Naive B cell (primary cell): ENCODE measurements around the gene CRKL. TPM values are rescaled to one million over a fixed set of nuclear protein-coding genes. Genes with fewer than 3 reads are reported as not detected.
A peak's percentile ranks its signal among the peaks of the same experiment; 100 is the strongest.

ENCODE experiments used
- ATAC-seq, 2 donors: fragments of 150-1000 bp; cut with Tn5 transposase; 2 replicates each; pipeline ENCODE4 v1.10.0; 2021; ENCODE audit warnings: low read depth in 2 of 2, mild to moderate bottlenecking in 2 of 2, moderate library complexity in 2 of 2
- DNase-seq: peaks from one replicate; pipeline ENCODE4 v3.0.0; 2022
- H3K27ac Mint-ChIP-seq, 6 donors: one replicate each; pipeline ENCODE4 v1.8.0; 2020 to 2022; ENCODE audit warnings: mild to moderate bottlenecking in 6 of 6, mixed read lengths in 6 of 6, moderate library complexity in 5 of 6, inconsistent platforms in 2 of 6
- H3K27me3 Mint-ChIP-seq, 3 donors: one replicate each; pipeline ENCODE4 v1.8.0; 2021 to 2022; ENCODE audit warnings: mixed read lengths in 3 of 3, mild to moderate bottlenecking in 1 of 3
- H3K36me3 Mint-ChIP-seq, 2 donors: one replicate each; pipeline ENCODE4 v1.8.0; 2020 to 2022; ENCODE audit warnings: mixed read lengths in 2 of 2, inconsistent platforms in 1 of 2, mild to moderate bottlenecking in 1 of 2
- H3K4me1 Mint-ChIP-seq, 3 donors: one replicate each; pipeline ENCODE4 v1.8.0; 2020 to 2022; ENCODE audit warnings: mixed read lengths in 3 of 3, inconsistent platforms in 1 of 3, mild to moderate bottlenecking in 1 of 3, moderate library complexity in 1 of 3
- H3K4me3 Mint-ChIP-seq, 8 donors: one replicate each; pipeline ENCODE4 v1.8.0; 2020 to 2022; ENCODE audit warnings: mild to moderate bottlenecking in 8 of 8, mixed read lengths in 8 of 8, moderate library complexity in 8 of 8, inconsistent platforms in 2 of 8
- H3K9me3 Mint-ChIP-seq, 7 donors: one replicate each; pipeline ENCODE4 v1.8.0; 2020 to 2022; ENCODE audit warnings: mixed read lengths in 7 of 7, mild to moderate bottlenecking in 5 of 7, inconsistent platforms in 2 of 7, moderate library complexity in 1 of 7
- polyA plus RNA-seq, 6 donors: library from polyadenylated mRNA; unstranded; fragments of 300-500 nt; fragmentation: Illumina TruSeq; gene quantifications; one replicate each; pipeline ENCODE4 v1.2.3, GENCODE V29; 2021; ENCODE audit warnings: low read depth in 6 of 6

Gene CRKL
- polyA plus RNA-seq, 6 donors from 2014 or later, result 42.6 to 60.7 (median 50.0) TPM

- H3K27ac Mint-ChIP-seq, result no peak overlapping the region
- no peak for ATAC-seq
- H3K27me3 Mint-ChIP-seq, result peaks cover 0 to 21% (median 8%) of the 10 kb centered on the region in 3 donors
- H3K4me1 Mint-ChIP-seq, result peaks cover 17 to 31% (median 31%) of the 10 kb centered on the region in 3 donors
- no peak for DNase-seq
- no peaks in the 10 kb centered on the region for H3K9me3 Mint-ChIP-seq
- no peaks in the 10 kb centered on the region for H3K36me3 Mint-ChIP-seq
- H3K4me3 Mint-ChIP-seq, result peak overlapping the region in 1 of 8 donors; percentile 9
These were observed 55.8 kb downstream of the CRKL start for GRCh38 chr22:20972933-20973577.

- Mint-ChIP-seq H3K9me3 (peaks cover 0 to 1% (median 0%) of the 10 kb centered on the region in 7 donors), H3K4me1 (peaks cover 10 to 26% (median 25%) of the 10 kb centered on the region in 3 donors), H3K4me3 (peak overlapping the region in 1 of 8 donors; percentile 73), H3K27ac (no peak overlapping the region), H3K36me3 (no peaks in the 10 kb centered on the region), H3K27me3 (peaks cover 0 to 28% (median 8%) of the 10 kb centered on the region in 3 donors)
- no peak for DNase-seq
- ATAC-seq, result no peak
These were observed 56.6 kb downstream of the CRKL start for GRCh38 chr22:20973634-20974286.

DNA sequence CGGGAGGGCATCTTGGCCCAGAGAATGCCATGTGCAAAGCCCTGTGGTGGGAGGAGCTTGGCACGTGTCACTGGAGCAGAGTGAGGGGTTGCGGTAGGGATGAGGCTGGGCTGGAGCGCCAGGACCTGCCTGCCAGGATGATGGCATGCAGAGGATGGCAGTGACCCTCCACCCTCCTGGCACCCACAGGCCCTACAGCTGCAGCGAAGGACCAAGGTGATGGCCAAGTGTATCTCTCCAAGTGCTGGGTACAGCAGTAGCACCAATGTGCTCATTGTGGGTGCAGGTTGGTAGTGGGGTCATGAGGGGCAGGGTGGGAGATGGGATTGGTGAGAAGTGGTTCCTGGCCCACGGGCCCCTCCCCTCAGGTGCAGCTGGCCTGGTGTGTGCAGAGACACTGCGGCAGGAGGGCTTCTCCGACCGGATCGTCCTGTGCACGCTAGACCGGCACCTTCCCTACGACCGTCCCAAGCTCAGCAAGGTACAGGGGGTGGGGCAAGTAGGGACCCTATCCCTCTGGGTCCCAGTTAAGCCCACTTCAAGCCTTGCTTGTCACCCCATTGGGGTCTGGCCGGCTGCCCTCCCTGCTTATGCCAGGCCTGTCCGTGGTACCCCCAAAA is 57.2 kb downstream of the CRKL start:
- no peaks in the 10 kb centered on the region for H3K36me3 Mint-ChIP-seq
- no peak for ATAC-seq
- H3K27ac Mint-ChIP-seq, result no peak overlapping the region
- H3K4me3 Mint-ChIP-seq, result peak overlapping the region in 1 of 8 donors; percentile 10
- H3K9me3 Mint-ChIP-seq, result peaks cover 0 to 4% (median 0%) of the 10 kb centered on the region in 7 donors
- peaks cover 14 to 30% (median 28%) of the 10 kb centered on the region in 3 donors for H3K4me1 Mint-ChIP-seq
- no peak for DNase-seq
- H3K27me3 Mint-ChIP-seq, result peaks cover 0 to 34% (median 8%) of the 10 kb centered on the region in 3 donors

DNA sequence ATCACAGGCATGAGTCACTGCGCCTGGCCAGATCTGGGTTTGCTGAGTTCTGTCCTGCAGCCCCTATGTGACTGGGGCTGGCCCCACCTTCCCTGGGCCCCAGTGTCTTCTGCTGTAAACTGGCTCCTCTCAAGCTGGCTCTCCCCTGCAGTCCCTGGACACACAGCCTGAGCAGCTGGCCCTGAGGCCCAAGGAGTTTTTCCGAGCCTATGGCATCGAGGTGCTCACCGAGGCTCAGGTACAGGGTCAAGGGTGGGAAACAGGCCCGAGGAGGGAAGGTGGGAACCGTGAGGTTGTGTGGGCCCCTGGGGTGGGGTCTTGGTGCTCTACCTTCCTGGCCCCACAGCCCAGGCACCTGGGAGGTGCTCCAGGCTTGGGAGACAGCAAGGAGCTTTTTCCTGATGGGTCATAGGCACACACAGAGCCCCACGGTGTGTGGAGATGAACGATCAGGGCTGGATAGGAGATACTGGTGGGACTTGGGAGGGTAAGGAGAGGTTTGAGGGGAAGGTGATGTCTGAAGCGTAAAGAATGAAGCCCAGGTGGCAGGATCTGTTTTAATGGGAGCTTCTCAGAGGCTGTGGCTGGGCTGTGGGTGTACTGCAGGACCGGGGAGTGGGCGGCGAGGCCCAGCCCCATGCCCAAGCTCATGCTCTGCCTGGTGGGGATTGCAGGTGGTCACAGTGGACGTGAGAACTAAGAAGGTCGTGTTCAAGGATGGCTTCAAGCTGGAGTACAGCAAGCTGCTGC is 58.5 kb downstream of the CRKL start:
- ATAC-seq (no peak), DNase-seq (no peak)
- H3K9me3 Mint-ChIP-seq, result peaks cover 0 to 4% (median 0%) of the 10 kb centered on the region in 7 donors
- H3K4me3 Mint-ChIP-seq, result peak overlapping the region in 1 of 8 donors; percentile 54
- peaks cover 0 to 37% (median 8%) of the 10 kb centered on the region in 3 donors for H3K27me3 Mint-ChIP-seq
- H3K4me1 Mint-ChIP-seq, result peaks cover 22 to 41% (median 31%) of the 10 kb centered on the region in 3 donors
- H3K36me3 Mint-ChIP-seq, result no peaks in the 10 kb centered on the region
- H3K27ac Mint-ChIP-seq, result peak overlapping the region in 1 of 6 donors; percentile 14

GRCh38 chr22:20976291-20976877 is 59.2 kb downstream of the CRKL start:
- ATAC-seq (no peak), DNase-seq (no peak)
- Mint-ChIP-seq H3K4me1 (peaks cover 25 to 44% (median 34%) of the 10 kb centered on the region in 3 donors), H3K4me3 (peak overlapping the region in 1 of 8 donors; percentile 55), H3K27me3 (peaks cover 0 to 37% (median 8%) of the 10 kb centered on the region in 3 donors), H3K9me3 (peaks cover 0 to 4% (median 0%) of the 10 kb centered on the region in 7 donors), H3K27ac (peak overlapping the region in 1 of 6 donors; percentile 34), H3K36me3 (no peaks in the 10 kb centered on the region)

GRCh38 chr22:20977019-20977418 is 59.8 kb downstream of the CRKL start:
- no peaks in the 10 kb centered on the region for H3K36me3 Mint-ChIP-seq
- H3K9me3 Mint-ChIP-seq, result peaks cover 0 to 4% (median 0%) of the 10 kb centered on the region in 7 donors
- H3K27me3 Mint-ChIP-seq, result peaks cover 0 to 37% (median 8%) of the 10 kb centered on the region in 3 donors
- H3K4me3 Mint-ChIP-seq, result peak overlapping the region in 1 of 8 donors; percentile 55
- no peak for DNase-seq
- ATAC-seq, result no peak
- H3K4me1 Mint-ChIP-seq, result peaks cover 23 to 41% (median 31%) of the 10 kb centered on the region in 3 donors
- peak overlapping the region in 1 of 6 donors; percentile 34 for H3K27ac Mint-ChIP-seq

- Mint-ChIP-seq H3K4me3 (no peak overlapping the region), H3K27me3 (peaks cover 0 to 37% (median 8%) of the 10 kb centered on the region in 3 donors), H3K36me3 (no peaks in the 10 kb centered on the region), H3K27ac (no peak overlapping the region), H3K4me1 (peaks cover 26 to 38% (median 32%) of the 10 kb centered on the region in 3 donors), H3K9me3 (peaks cover 0 to 4% (median 0%) of the 10 kb centered on the region in 7 donors)
- DNase-seq, result no peak
- ATAC-seq, result no peak
These were observed 60.4 kb downstream of the CRKL start for GRCh38 chr22:20977516-20978170.

DNA sequence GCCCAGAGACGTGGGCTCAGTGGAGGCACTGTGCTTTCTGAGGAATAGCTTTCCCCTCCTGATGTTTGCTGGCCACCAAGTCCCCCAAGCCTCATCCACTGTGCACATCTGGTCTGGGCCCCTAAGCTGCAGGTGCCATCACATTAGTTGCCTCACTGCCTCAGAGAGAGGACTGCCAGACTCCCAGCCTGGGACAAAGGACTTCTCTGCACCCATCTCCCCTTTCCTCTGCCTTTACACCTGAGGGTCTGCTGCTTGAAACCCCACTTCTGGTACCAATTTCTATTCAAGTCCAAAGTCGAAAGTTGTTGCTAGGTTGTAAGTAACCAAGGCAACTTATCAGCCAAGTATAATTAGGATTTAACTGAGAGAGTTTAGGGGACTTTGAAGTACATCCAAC is 61.2 kb downstream of the CRKL start:
- H3K27ac Mint-ChIP-seq, result peak overlapping the region in 1 of 6 donors; percentile 66
- peaks cover 0 to 4% (median 0%) of the 10 kb centered on the region in 7 donors for H3K9me3 Mint-ChIP-seq
- H3K4me1 Mint-ChIP-seq, result peaks cover 29 to 40% (median 31%) of the 10 kb centered on the region in 3 donors
- no peaks in the 10 kb centered on the region for H3K36me3 Mint-ChIP-seq
- DNase-seq, result no peak
- peak overlapping the region in 2 of 8 donors; percentile 62 to 91 for H3K4me3 Mint-ChIP-seq
- peaks cover 0 to 37% (median 8%) of the 10 kb centered on the region in 3 donors for H3K27me3 Mint-ChIP-seq
- no peak for ATAC-seq

DNA sequence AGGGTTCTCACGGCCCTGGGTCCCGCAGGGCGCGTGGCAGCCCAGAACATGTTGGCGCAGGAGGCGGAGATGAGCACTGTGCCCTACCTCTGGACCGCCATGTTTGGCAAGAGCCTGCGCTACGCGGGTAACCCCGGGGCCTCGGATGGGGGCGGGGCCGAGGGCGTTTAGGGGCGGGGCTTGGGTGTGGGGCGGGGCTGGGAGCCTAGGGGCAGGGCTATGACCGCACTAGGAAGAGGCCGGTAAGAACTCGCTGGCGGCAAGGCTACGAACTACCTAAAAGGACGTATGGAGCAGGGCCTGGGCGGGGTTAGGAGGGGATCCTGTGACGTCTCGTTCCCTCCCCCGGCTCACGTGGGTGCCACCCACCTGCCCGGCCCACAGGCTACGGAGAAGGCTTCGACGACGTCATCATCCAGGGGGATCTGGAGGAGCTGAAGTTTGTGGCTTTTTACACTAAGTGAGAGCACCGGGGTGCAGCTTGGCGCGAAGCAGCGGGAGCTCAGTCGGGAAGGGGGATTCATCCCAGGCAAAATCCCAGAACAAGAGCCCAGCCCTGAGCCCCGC is 62.1 kb downstream of the CRKL start:
- DNase-seq, result peak; percentile 58
- Mint-ChIP-seq H3K27me3 (peaks cover 0 to 37% (median 8%) of the 10 kb centered on the region in 3 donors), H3K36me3 (no peaks in the 10 kb centered on the region), H3K9me3 (peaks cover 0 to 4% (median 0%) of the 10 kb centered on the region in 7 donors), H3K4me3 (peak overlapping the region; percentile 56 to 91 (median 74)), H3K4me1 (peaks cover 34 to 46% (median 40%) of the 10 kb centered on the region in 3 donors), H3K27ac (peak overlapping the region in 5 of 6 donors; percentile 14 to 94 (median 72))
- peak; percentile 70 to 76 for ATAC-seq

- H3K4me1 Mint-ChIP-seq, result peaks cover 34 to 46% (median 40%) of the 10 kb centered on the region in 3 donors
- H3K9me3 Mint-ChIP-seq, result peaks cover 0 to 4% (median 0%) of the 10 kb centered on the region in 7 donors
- H3K36me3 Mint-ChIP-seq, result no peaks in the 10 kb centered on the region
- peak overlapping the region in 2 of 6 donors; percentile 31 to 89 for H3K27ac Mint-ChIP-seq
- peak overlapping the region in 6 of 8 donors; percentile 29 to 91 (median 54) for H3K4me3 Mint-ChIP-seq
- H3K27me3 Mint-ChIP-seq, result peaks cover 0 to 37% (median 8%) of the 10 kb centered on the region in 3 donors
- ATAC-seq (no peak), DNase-seq (no peak)
These were observed 62.8 kb downstream of the CRKL start for GRCh38 chr22:20979940-20980453.

- Mint-ChIP-seq H3K27ac (peak overlapping the region in 3 of 6 donors; percentile 79 to 90 (median 81)), H3K9me3 (peaks cover 0 to 4% (median 0%) of the 10 kb centered on the region in 7 donors), H3K4me3 (peak overlapping the region in 7 of 8 donors; percentile 29 to 95 (median 89)), H3K27me3 (peaks cover 0 to 34% (median 7%) of the 10 kb centered on the region in 3 donors), H3K36me3 (no peaks in the 10 kb centered on the region), H3K4me1 (peaks cover 34 to 46% (median 40%) of the 10 kb centered on the region in 3 donors)
- ATAC-seq (no peak), DNase-seq (no peak)
These were observed 63.3 kb downstream of the CRKL start for GRCh38 chr22:20980523-20980922.
